Activated T-cell treated with anti-CD3 and anti-CD28 coated beads for 1 hour (primary cell): ENCODE measurements around the gene TSSC4.

ENCODE experiments used
- DNase-seq: peaks from one replicate; pipeline ENCODE4 v3.0.0-alpha.2; 2020; ENCODE audit warnings: low read depth

The TSSC4 gene

GRCh38 chr11:2434506-2435255, 34.1 kb downstream of the TSSC4 start:
- no peak for DNase-seq

- DNase-seq: no peak
Measured at GRCh38 chr11:2435288-2436012, 34.9 kb downstream of the TSSC4 start.

GRCh38 chr11:2436013-2436520, 35.5 kb downstream of the TSSC4 start:
- no peak for DNase-seq

- no peak for DNase-seq
Measured at GRCh38 chr11:2436521-2437031, 36.0 kb downstream of the TSSC4 start.

- DNase-seq: no peak
Measured at GRCh38 chr11:2437516-2437915, 37.0 kb downstream of the TSSC4 start.

- no peak for DNase-seq
Measured at GRCh38 chr11:2439820-2440219, 39.3 kb downstream of the TSSC4 start.

- no peak for DNase-seq
Measured at GRCh38 chr11:2440646-2441045, 40.1 kb downstream of the TSSC4 start.

GRCh38 chr11:2441171-2441570, 40.6 kb downstream of the TSSC4 start:
- no peak for DNase-seq

- DNase-seq: no peak
Measured at GRCh38 chr11:2442589-2442988, 42.0 kb downstream of the TSSC4 start.

GRCh38 chr11:2443406-2443805, 42.9 kb downstream of the TSSC4 start:
- no peak for DNase-seq

- peak; percentile 75 for DNase-seq
Measured at GRCh38 chr11:2443881-2444820, 43.6 kb downstream of the TSSC4 start, which contains the start of gene TRPM5. Gene TRPM5, minus strand, starts transcription at chr11:2444514. Its CDS starts 21,478 bp downstream, at chr11:2423036.

- no peak for DNase-seq
Measured at GRCh38 chr11:2444821-2445745, 44.5 kb downstream of the TSSC4 start, which contains the start of gene KCNQ1. Gene KCNQ1, plus strand, starts transcription at chr11:2445008. Its CDS starts 91 bp downstream, at chr11:2445099.

GRCh38 chr11:2445746-2446551, 45.4 kb downstream of the TSSC4 start:
- no peak for DNase-seq

GRCh38 chr11:2446590-2447252, 46.2 kb downstream of the TSSC4 start:
- DNase-seq: no peak

GRCh38 chr11:2447253-2447950, 46.9 kb downstream of the TSSC4 start:
- no peak for DNase-seq

- DNase-seq: no peak
Measured at GRCh38 chr11:2447951-2448650, 47.6 kb downstream of the TSSC4 start.

GRCh38 chr11:2448661-2449547, 48.4 kb downstream of the TSSC4 start:
- DNase-seq: no peak
